ENCODE results near the gene TRIO.

Gene TRIO

DNA sequence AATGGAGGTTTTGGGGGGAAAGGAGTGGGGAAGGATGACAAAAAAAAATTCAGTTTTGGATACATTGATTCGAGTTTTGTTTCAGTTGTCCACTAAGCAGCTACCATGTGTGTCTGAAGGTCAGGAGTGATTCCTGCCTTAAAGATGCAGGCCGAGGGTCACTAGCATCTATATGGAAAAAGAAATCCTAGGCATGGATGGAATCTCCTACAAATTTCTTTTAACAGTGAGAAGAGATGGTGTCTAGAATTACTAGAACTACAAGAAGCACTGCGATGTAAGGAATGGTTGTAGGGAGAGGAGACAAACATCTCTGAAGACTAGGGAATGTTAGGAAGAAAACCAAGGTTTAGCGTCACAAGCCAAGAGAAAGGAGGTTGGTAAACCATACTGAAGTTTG lies 19.6 kb upstream of the TRIO start:
- no peak for DNase-seq (ENCODE audit: low spot score)

DNA sequence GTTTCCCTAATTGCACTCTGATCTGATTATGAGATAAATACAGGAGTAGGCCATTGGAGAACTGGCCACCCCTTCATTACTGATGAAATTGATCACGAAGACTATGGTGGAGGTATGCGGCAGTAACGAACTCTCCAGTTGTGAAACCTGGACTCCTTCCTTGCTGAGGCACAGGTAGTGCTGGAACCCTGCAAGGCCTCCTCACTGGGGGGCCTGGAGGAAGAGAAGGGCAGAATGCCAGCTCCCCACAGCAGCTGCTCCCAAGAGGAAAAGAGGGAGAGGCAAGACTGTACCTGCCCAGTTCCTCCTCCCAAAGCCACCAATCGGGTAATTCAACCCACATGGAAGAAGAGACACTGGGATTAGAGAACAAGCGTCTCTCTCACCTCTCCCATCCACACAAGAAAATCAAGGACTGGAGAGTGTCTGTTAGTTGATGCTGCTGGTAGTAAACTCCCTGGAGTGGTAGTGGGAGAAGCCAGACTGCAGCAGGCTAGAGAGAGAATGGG lies 19.1 kb upstream of the TRIO start:
- DNase-seq (ENCODE audit: low spot score): no peak

GRCh38 chr5:14125262-14125661 lies 17.9 kb upstream of the TRIO start:
- DNase-seq (ENCODE audit: low spot score): no peak

- DNase-seq (ENCODE audit: low spot score): no peak
These were observed 15.6 kb upstream of the TRIO start for GRCh38 chr5:14127587-14127986.

- DNase-seq (ENCODE audit: low spot score): no peak
These were observed 15.1 kb upstream of the TRIO start for GRCh38 chr5:14128079-14128478.

DNA sequence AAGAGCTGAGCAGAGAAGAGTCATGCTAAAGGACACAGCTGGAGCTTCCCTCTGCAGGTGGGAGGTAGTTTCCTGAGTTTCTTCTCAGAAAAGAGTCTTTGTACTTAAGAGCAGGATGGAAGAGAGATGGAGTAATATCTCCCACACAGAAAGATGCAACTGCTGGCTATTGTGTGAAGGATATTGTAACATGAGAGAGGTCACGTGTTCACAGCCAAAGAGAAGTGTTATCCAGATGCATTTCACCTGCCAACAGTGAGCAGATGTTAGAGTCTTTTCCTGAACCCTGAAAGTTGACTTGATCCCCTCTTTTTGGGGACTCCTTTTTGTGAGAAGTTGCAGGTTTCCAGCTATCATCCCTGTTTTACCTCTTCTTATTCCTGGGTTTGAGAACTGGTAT lies 14.0 kb upstream of the TRIO start:
- no peak for DNase-seq (ENCODE audit: low spot score)

- no peak for DNase-seq (ENCODE audit: low spot score)
These were observed 11.2 kb upstream of the TRIO start for GRCh38 chr5:14131855-14132503.

DNA sequence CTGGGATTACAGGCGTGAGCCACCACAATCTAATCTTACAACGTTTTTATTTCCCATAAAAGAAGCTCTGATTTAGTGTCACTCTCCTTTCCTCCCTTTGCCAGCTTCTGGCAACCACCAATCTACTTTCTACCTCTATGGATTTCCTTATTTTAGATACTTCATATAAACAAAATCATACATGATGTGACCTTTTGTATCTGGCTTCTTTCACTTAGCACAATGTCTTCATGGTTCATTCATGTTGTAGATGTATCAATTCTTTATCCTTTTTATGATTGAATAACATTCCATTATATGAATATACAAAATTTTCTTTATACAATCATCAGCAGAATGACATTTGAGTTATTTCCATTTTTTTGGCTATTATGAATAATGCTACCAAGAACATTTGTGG lies 9.7 kb upstream of the TRIO start:
- DNase-seq (ENCODE audit: low spot score): no peak

- DNase-seq (ENCODE audit: low spot score): no peak
These were observed 9.1 kb upstream of the TRIO start for GRCh38 chr5:14134083-14134482.

DNA sequence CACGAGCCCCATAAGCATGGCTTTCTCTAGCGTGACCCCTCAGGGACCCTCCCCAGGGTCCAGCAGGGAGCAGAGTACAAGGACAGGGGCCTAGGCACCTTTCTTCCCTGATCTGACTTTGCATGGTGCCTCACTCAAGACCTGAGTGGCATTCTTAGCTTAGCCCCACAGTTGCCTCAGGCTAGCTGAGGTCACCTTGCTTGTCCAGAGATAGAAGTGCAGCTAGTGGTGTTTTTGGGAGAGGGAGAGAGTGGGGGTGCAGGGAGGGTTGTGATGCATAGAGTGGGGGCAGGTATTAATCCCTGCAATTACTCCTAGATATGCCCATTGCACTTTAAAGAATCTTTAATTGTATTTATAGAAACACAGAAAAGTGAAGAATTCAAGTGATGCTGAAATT lies 8.4 kb upstream of the TRIO start:
- DNase-seq (ENCODE audit: low spot score): no peak

DNA sequence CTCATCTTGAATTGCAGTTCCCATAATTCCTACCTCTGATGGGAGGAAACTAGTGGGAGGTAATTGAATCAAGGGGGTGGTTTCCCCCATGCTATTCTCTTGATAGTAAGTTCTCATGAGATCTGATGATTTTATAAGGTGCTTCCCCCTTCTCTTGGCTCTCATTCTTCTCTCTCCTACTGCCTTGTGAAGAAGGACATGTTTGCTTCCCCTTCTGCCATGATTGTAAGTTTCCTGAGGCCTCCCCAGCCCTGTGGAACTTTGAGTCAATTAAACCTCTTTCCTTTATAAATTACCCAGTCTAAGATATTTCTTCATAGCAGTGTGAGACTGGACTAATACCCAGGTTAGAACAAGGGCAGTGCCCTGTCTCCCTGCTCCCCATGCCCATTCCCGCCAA lies 7.5 kb upstream of the TRIO start:
- DNase-seq (ENCODE audit: low spot score): no peak

DNA sequence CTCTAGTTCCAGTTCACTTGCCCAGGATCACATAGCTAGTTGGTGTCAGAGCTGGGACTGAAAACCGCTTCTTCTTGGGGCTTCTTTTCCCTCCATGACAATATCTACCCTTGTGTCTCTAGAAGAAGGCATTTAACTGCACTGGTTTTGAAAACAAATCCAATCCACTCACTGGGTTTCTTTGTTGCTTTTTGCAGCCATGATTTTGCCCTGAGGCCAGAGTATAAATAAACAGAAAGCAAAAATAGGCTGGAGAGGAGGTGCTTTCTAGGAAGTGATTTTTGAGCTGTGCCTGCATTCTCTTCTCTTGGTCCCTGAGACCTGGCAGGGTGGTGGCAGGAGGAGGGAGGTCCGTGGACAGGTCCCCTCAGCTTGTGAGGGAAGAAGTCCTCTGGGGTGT lies 6.9 kb upstream of the TRIO start:
- no peak for DNase-seq (ENCODE audit: low spot score)

- DNase-seq (ENCODE audit: low spot score): no peak
These were observed 4.3 kb upstream of the TRIO start for GRCh38 chr5:14138608-14139540.

- DNase-seq (ENCODE audit: low spot score): no peak
These were observed 1.4 kb upstream of the TRIO start for GRCh38 chr5:14141764-14142163.

- DNase-seq (ENCODE audit: low spot score): no peak
These were observed 828 bp upstream of the TRIO start for GRCh38 chr5:14142202-14142826.

GRCh38 chr5:14143546-14143840 lies 351 bp downstream of the TRIO start:
- no peak for DNase-seq (ENCODE audit: low spot score)

- DNase-seq (ENCODE audit: low spot score): peak; percentile 61
These were observed 871 bp downstream of the TRIO start for GRCh38 chr5:14143841-14144585.

- peak; percentile 94 for DNase-seq (ENCODE audit: low spot score)
These were observed 1.7 kb downstream of the TRIO start for GRCh38 chr5:14144586-14145434.

- no peak for DNase-seq (ENCODE audit: low spot score)
These were observed 2.5 kb downstream of the TRIO start for GRCh38 chr5:14145435-14146334.

DNA sequence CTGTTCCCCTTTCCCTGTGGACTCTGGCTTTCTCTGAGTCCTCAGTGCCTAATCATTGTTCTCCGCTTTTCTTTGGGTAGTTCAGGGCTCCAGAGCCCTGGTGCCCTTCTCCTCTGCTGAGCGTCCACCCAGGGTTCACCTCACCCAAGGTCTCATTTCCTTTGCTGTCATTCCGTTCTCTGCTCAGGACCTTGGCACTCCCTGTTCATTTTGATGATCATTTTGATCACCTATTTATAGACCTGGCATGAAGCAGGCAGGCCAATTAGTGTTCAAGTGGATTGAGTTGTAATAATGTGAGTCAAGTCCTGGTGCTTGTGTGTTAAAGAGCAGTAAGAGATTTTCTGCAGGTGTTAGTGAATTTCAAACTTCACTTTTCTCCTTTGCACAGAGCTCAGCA lies 3.6 kb downstream of the TRIO start:
- no peak for DNase-seq (ENCODE audit: low spot score)

Data from NAMALWA (cell line).